Measurements from ENCODE around the gene C11orf98.

GRCh38 chr11:62712276-62712812 is 47.3 kb upstream of the C11orf98 start:
- no peak for TF ChIP-seq CTCF (conservative IDR thresholded peaks at IDR 0.05 in 1 of 2, IDR thresholded peaks at IDR 0.05 in 1 of 2; ENCODE audit: low read depth in 1 of 2, low read length in 2 of 2)
- no peak for TF ChIP-seq EZH2 (IDR thresholded peaks at IDR 0.05; ENCODE audit: low read length, missing control alignments)
